ENCODE measurements around the gene MRPL37.

DNA sequence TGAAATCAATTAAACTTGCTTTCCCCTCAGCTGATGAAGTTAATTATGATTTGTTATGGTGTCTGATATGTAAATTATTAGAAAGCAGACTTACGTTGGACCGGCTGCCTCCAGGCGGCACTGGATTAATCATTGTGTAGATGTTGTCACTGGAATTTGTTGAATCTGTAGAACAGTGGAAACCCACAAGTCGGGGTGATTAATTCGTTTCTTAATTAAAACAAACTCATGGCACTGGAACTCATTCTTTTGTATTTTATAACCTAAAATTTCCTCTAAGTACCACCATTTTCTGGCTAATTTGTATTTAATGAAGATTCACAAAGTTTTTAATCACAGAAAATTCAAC lies 39.0 kb downstream of the MRPL37 start:
- TF ChIP-seq CTCF (conservative IDR thresholded peaks at IDR 0.05; ENCODE audit: low read length) (no peak), EZH2phosphoT487 (IDR thresholded peaks at IDR 0.05; ENCODE audit: borderline replicate concordance, low read depth, low read length) (no peak)

All from OCI-LY7 (cell line).